Hepatocyte (in vitro differentiated cells): ENCODE measurements around the gene KIAA0513. TPM values are rescaled to one million over a fixed set of nuclear protein-coding genes. Genes with fewer than 3 reads are reported as not detected.

Experiments used
- DNase-seq: peaks from one replicate; pipeline ENCODE4 v3.0.0-alpha.2; 2016; ENCODE audit warnings: low spot score
- H2AFZ ChIP-seq: fragments of 200-600 bp; sonication (generic); 2 replicates; pipeline ENCODE4 v1.6.0; 2016; ENCODE audit warnings: antibody characterized with exemption, mild to moderate bottlenecking
- H3K27ac ChIP-seq: fragments of 200-600 bp; sonication (generic); 2 replicates; pipeline ENCODE4 v1.5.1; 2016; ENCODE audit warnings: mild to moderate bottlenecking
- H3K27me3 ChIP-seq: fragments of 200-600 bp; sonication (generic); 2 replicates; pipeline ENCODE4 v1.6.1; 2016
- H3K36me3 ChIP-seq: fragments of 200-600 bp; sonication (generic); replicated peaks from 2 replicates; pipeline ENCODE4 v1.5.1; 2016; ENCODE audit warnings: low read depth; ENCODE audit not compliant: insufficient read depth
- H3K4me1 ChIP-seq: fragments of 200-600 bp; sonication (generic); 2 replicates; pipeline ENCODE4 v1.5.1; 2016; ENCODE audit warnings: mild to moderate bottlenecking, moderate library complexity; ENCODE audit not compliant: insufficient read depth
- H3K4me2 ChIP-seq: fragments of 200-600 bp; sonication (generic); 2 replicates; pipeline ENCODE4 v1.6.0; 2016
- H3K4me3 ChIP-seq: fragments of 200-600 bp; sonication (generic); 2 replicates; pipeline ENCODE4 v1.5.1; 2016; ENCODE audit warnings: mild to moderate bottlenecking
- H3K79me2 ChIP-seq: fragments of 200-600 bp; sonication (generic); 2 replicates; pipeline ENCODE4 v1.6.0; 2017; ENCODE audit warnings: mild to moderate bottlenecking
- H3K9me2 ChIP-seq: fragments of 200-600 bp; sonication (generic); replicated peaks from 2 replicates; pipeline ENCODE4 v1.6.0; 2017; ENCODE audit warnings: mild to moderate bottlenecking; ENCODE audit not compliant: insufficient read depth
- H3K9me3 ChIP-seq: fragments of 200-600 bp; sonication (generic); 2 replicates; pipeline ENCODE4 v1.5.1; 2016; ENCODE audit warnings: low read depth, mild to moderate bottlenecking
- H4K20me1 ChIP-seq: fragments of 200-600 bp; sonication (generic); 2 replicates; pipeline ENCODE4 v1.6.0; 2016; ENCODE audit warnings: mild to moderate bottlenecking; ENCODE audit not compliant: insufficient read depth, poor library complexity, severe bottlenecking
- CTCF ChIP-seq: fragments of 200-600 bp; sonication (generic); IDR thresholded peaks from 2 replicates; pipeline ENCODE4 v1.5.1; 2016; ENCODE audit warnings: antibody characterized with exemption, mild to moderate bottlenecking; ENCODE audit not compliant: poor library complexity
- EZH2 ChIP-seq: fragments of 200-600 bp; sonication (generic); IDR thresholded peaks from 2 replicates; pipeline ENCODE4 v1.6.1; 2016; ENCODE audit warnings: antibody characterized with exemption, mild to moderate bottlenecking, borderline replicate concordance
- EZH2phosphoT487 ChIP-seq: fragments of 200-600 bp; sonication (generic); IDR thresholded peaks from one replicate; pipeline ENCODE4 v1.6.1; 2018; ENCODE audit warnings: antibody characterized with exemption, mild to moderate bottlenecking, low read depth, moderate library complexity; ENCODE audit not compliant: unreplicated experiment, severe bottlenecking
- WGBS: methylation state at CpG from one replicate; pipeline ENCODE4 v1.1.6; 2016; ENCODE audit warnings: low lambda C conversion rate; ENCODE audit errors: missing lambda C conversion rate; 5-methylcytosine and 5-hydroxymethylcytosine counted together
- polyA plus RNA-seq: library from polyadenylated mRNA; unstranded; fragments of >200 nt; fragmentation: Nextera tagmentation; extraction: Ambion mirVana; gene quantifications from 2 replicates; pipeline ENCODE4 v1.2.1, GENCODE V29; 2016
- total RNA-seq: library from RNA; depleted of rRNA; stranded (reverse); fragments of >200 nt; gene quantifications from 2 replicates; pipeline ENCODE4 v1.2.3, GENCODE V29; 2014

KIAA0513 gene
- total and polyA plus RNA-seq, 2 experiments from 2014 or later: 10.1 to 14.9 TPM

GRCh38 chr16:84999200-84999599, 28.4 kb upstream of the KIAA0513 start:
- Histone ChIP-seq H4K20me1 (peaks cover 9% of the 10 kb centered on the region), H3K36me3 (no peaks in the 10 kb centered on the region), H3K27ac (peak overlapping the region; percentile 92), H3K9me3 (no peaks in the 10 kb centered on the region), H3K4me2 (peak overlapping the region; percentile 50), H2AFZ (no peak overlapping the region), H3K79me2 (peaks cover 83% of the 10 kb centered on the region), H3K4me3 (no peak overlapping the region), H3K9me2 (no peaks in the 10 kb centered on the region), H3K27me3 (no peaks in the 10 kb centered on the region), H3K4me1 (peaks cover 74% of the 10 kb centered on the region)
- WGBS: 63% methylated on average over 3 of the region's 3 CpGs
- no peak for DNase-seq
- TF ChIP-seq CTCF (no peak), EZH2phosphoT487 (no peak)

GRCh38 chr16:84999857-85000480, 27.6 kb upstream of the KIAA0513 start:
- H3K27me3 ChIP-seq: no peaks in the 10 kb centered on the region
- H3K4me1 ChIP-seq: peaks cover 76% of the 10 kb centered on the region
- no peak for DNase-seq

GRCh38 chr16:85002099-85002541, 25.5 kb upstream of the KIAA0513 start:
- Histone ChIP-seq H3K27ac (peak overlapping the region; percentile 92), H2AFZ (no peak overlapping the region), H3K36me3 (no peaks in the 10 kb centered on the region), H3K79me2 (peaks cover 93% of the 10 kb centered on the region), H3K4me2 (peak overlapping the region; percentile 50), H3K4me3 (no peak overlapping the region), H3K9me2 (no peaks in the 10 kb centered on the region), H3K9me3 (no peaks in the 10 kb centered on the region), H4K20me1 (peaks cover 11% of the 10 kb centered on the region), H3K27me3 (no peaks in the 10 kb centered on the region), H3K4me1 (peaks cover 77% of the 10 kb centered on the region)
- DNase-seq: no peak
- WGBS: 70% methylated on average over 10 of the region's 10 CpGs
- TF ChIP-seq EZH2 (no peak), EZH2phosphoT487 (no peak), CTCF (no peak)

More at GRCh38 chr16:84999857-85000480, 27.6 kb upstream of the KIAA0513 start:
- Histone ChIP-seq H3K4me3 (no peak overlapping the region), H3K9me2 (no peaks in the 10 kb centered on the region), H3K4me2 (peak overlapping the region; percentile 50), H3K9me3 (no peaks in the 10 kb centered on the region), H3K27ac (peak overlapping the region; percentile 92), H3K36me3 (no peaks in the 10 kb centered on the region), H3K79me2 (peaks cover 90% of the 10 kb centered on the region), H4K20me1 (peaks cover 9% of the 10 kb centered on the region), H2AFZ (no peak overlapping the region)
- WGBS: 86% methylated on average over 11 of the region's 11 CpGs
- TF ChIP-seq EZH2phosphoT487 (no peak), EZH2 (no peak), CTCF (no peak)
